GM19043 (cell line): ENCODE measurements around the gene RCOR1.

ENCODE experiments used
- ATAC-seq: cut with Tn5 transposase; IDR thresholded peaks from one replicate; pipeline ENCODE4 v1.9.1; 2021; ENCODE audit warnings: low read depth; ENCODE audit not compliant: unreplicated experiment

Gene RCOR1

DNA sequence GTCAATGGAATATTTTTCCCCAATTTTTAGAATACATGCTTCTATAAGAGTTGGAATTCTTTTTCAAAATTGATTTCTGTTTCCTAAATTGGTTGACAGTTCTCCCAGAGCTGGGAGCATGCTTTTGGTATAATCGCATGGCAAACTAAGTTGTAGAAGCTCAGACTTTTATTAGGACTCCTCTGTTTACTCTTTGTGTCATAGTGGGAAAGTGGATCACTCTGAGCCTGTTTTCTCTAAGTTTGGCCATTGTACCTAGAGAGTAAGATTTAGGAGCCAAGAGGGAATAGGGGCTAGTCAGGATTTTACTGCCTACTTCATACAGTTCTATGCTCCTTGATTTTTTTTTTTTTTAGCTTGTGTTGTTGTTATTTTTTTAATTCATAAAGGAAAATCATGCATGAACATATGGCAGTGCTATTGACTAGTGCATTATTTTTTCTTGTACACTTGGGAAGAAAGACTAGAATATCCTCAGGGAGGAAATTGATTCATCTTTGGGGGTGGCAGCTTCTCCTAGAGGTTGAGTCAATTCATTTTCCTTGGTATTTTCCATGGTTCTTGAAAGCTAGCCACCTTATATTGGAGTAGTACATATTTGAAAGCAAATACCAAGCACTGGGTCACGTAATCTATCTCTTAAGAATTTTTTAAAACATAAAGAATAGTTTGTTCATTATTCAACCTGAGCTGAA lies 107.1 kb downstream of the RCOR1 start:
- ATAC-seq = no peak

DNA sequence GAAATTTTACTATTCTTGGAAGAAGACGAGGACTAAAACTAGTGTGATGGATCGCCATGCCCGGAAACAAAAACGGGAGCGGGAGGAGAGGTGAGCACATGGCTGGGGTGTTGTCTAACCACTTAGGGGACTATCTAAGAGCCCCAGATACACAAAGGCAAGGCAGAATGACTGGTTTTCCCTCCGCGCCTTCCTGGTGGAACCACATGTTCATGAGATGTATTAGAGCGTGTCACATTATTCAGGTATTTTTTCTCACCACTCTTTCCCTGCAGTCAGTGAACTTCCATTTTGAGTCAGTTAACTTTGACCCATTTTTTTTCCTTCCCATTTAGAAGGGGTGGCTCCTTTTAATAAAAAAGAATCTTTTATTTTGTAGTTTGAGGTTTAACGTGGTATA lies 116.0 kb downstream of the RCOR1 start:
- ATAC-seq = no peak

DNA sequence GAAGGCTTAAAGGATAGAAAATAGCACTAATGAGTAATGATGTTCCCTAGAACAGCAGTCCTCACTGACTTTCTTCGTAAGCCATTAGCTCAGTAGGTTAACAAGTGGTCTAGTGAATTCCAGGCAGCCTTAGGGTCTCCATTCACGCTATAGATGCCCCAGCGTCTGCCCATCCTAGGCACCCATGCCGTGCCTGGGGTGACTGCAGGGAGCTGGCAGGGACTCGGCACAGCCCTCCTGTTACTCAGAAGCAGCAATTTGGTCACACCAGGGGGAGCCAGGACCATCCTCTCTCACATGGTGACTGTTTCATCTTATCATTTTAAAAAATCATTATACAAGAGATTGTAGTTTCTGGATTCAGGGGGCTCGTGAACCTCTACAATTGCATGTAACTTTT lies 118.8 kb downstream of the RCOR1 start:
- no peak for ATAC-seq

DNA sequence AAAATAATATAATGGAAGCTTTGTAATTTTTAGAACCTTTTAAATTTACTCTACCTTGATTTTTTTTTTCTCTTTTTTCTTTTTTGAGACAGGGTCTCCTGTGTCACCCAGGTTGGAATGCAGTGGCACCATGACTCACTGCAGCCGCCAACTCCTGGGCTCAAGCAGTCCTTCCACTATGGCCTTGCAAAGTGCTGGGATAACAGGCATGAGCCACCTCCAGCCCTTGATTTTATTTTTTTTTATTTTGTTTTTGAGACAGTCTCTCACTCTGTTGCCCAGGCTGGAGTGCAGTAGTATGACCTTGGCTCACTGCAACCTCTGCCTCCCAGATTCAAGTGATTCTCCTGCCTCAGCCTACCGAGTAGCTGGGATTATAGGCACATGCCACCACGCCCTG lies 119.5 kb downstream of the RCOR1 start:
- no peak for ATAC-seq

GRCh38 chr14:102717276-102717675 lies 124.8 kb downstream of the RCOR1 start:
- no peak for ATAC-seq

DNA sequence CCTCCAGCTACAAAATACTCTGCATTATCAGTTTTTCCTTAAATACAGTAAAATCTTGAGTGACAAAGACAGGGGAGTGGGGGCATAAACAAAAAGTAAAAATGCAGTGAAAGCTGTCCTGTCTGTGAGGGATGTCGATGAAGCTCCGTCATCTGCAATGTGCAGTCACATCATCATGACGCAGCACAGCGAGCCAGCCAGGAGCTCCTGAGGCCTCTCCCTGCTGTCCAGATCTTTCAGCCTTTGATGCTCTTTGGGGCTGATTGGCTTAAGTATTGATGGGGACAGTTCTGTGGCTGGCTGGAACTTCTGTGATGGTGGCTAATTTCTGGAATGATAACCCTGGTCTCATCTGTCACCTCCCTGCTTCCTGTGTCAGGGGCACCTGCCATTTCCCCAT lies 130.2 kb downstream of the RCOR1 start:
- no peak for ATAC-seq

- no peak for ATAC-seq
Measured at GRCh38 chr14:102723650-102724049, 131.2 kb downstream of the RCOR1 start.

- ATAC-seq = no peak
Measured at GRCh38 chr14:102726191-102726949, 133.9 kb downstream of the RCOR1 start.

- no peak for ATAC-seq
Measured at GRCh38 chr14:102727336-102728095, 135.1 kb downstream of the RCOR1 start.

- ATAC-seq = no peak
Measured at GRCh38 chr14:102728501-102728900, 136.1 kb downstream of the RCOR1 start.

- no peak for ATAC-seq
Measured at GRCh38 chr14:102729268-102729667, 136.8 kb downstream of the RCOR1 start.

- ATAC-seq = no peak
Measured at GRCh38 chr14:102729825-102730224, 137.4 kb downstream of the RCOR1 start.

GRCh38 chr14:102731101-102731870 lies 138.8 kb downstream of the RCOR1 start:
- no peak for ATAC-seq

DNA sequence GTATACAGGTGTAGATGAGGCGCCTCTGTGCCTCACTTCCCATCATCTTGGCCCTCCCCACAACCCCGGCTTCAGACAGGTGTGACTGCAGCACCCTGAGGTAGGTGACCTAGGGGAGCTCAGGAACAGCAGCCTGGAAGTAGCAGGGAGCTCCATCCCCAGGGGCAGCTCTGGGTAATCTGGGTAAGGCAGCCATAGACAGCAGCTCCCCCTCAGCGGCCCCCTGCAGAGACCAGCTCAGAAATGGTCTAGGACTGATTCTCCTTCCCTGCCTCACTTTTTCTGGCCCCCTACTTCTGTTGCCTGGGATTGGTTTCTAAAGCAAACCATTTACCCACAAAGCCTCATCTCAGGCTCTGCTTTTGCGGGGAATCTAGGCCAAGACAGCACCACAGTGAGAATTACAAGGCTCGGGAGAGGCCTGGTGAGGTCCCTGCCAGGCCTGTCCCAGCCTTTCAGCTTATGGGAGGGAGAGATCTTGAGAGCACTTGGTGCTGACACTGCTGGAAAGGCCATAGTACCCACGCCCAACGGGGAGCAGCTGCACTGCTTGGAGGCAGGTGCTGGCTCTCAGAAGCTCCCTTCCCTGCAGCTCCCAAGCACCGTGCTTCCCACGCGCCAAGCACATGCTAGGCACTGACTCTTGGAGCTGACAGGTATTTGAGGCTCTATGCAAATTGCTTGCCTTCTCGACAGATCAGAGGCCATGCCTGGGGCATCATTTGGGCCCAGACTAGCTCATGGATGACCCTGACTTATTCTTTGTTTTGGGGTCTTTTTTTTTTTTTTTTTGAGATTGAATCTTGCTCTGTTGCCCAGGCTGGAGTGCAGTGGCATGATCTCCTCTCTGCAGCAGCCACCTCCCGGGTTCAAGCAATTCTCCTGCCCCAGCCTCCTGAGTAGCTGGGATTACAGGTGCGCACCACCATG lies 139.7 kb downstream of the RCOR1 start:
- ATAC-seq = no peak

DNA sequence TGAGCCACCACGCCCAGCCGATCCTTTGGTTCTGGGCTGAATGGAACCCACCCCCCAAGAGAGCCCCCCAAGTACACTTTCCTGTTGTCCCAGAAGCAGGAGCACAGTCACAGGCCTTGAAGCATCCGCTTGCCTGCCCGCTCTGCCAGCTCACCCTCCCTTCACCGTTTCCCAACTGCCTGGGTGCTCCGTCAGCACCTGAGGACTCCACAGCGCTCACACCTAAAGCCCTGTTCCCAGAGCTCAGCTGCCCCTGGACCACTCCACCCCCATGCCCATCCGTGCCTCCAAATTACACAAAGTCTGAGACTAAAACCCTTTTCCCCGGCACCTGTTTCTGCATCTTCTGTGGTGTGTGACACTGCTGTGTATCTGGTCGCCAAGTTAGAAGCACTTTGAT lies 140.5 kb downstream of the RCOR1 start:
- ATAC-seq = no peak

- no peak for ATAC-seq
Measured at GRCh38 chr14:102733326-102733725, 140.9 kb downstream of the RCOR1 start.

DNA sequence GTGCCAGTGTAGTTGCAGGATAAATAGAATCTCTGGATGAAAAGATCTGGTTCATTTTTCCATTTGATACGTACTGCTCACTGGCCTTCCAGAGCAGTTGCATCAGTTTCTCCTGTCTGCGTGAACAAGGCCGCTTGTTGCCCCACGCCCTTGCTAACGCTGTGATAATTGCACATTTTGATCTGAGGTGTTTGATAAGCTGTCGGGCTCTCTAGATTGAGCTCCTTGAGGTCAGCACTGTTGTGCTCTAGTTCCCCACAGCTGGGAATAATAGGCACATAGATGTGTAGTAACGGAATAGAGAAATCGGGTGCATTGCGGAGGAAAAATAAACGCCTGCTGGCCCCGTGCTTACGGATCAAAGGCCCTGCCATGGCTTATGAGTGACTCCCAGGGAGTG lies 142.0 kb downstream of the RCOR1 start:
- ATAC-seq = no peak

DNA sequence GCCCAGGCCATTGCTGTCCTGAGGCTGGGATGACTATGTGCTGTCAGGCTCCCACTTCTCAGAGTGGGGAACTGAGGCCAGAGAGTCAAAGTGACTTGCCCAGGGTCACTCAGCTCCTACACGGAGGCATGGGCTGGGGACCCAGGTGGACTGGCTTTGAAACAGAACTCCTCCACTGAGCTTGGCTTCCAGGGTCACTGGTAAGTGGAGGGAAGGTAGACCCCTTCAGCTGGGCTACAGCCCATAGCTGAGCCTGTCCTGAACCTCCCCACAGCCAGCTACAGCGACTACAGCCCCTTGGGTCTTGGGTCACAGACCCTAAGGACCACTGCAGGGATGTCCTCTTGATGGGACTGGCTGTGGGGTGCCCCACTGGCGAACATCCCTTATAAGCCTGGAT lies 144.5 kb downstream of the RCOR1 start:
- ATAC-seq = no peak
